ENCODE measurements around the gene SLC22A16. TPM values are rescaled to one million over a fixed set of nuclear protein-coding genes. Genes with fewer than 3 reads are reported as not detected.

Gene SLC22A16
- total and polyA plus RNA-seq, 2 of the 8 experiments (the other 6 are each of a cell fraction or from before 2014, with no cell fraction given): not detected

DNA sequence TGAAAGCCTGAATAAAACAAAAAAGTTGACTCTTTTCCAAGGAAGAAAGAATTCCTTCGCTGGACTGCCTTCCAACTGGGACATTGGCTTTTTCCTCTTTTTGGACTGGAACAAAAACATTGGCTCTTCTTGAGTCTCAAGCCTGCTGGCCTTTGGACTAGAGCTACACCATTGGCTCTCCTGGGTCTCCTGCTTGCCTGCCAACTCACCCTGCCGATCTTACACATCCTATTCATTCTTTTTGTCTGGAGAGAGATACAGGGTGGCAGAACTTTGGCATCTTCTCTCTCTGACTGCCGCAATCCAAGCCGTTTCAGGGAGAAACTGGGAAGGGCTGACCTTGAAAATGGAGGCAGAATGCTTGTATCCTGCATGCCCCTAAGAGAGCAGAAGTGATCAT is 81.2 kb downstream of the SLC22A16 start:
- ChIA-PET POLR2A (ENCODE audit: partially characterized antibody) (no interaction called here), CTCF (ENCODE audit: partially characterized antibody) (no interaction called here)
- Histone ChIP-seq H3K23me2 (ENCODE audit: low read depth, low read length) (no peaks in the 10 kb centered on the region), H2AFZ (ENCODE audit: low read length) (no peak overlapping the region), H4K5ac (ENCODE audit: insufficient read length, low read depth, low read length) (no peak overlapping the region), H3K4me3 (ENCODE audit: extremely low read depth in 1 of 4, insufficient read depth in 2 of 4, low read depth in 3 of 4, low read length in 4 of 4) (no peak overlapping the region), H2BK15ac (ENCODE audit: low read length) (no peak overlapping the region), H3K14ac (ENCODE audit: insufficient read length) (no peak overlapping the region), H4K8ac (ENCODE audit: extremely low read depth, insufficient read depth, low read length) (no peak overlapping the region), H2BK5ac (ENCODE audit: low read depth, low read length) (no peak overlapping the region), H3K9me3 (ENCODE audit: insufficient read depth in 2 of 2, low read depth in 1 of 2, low read length in 1 of 2) (no peaks in the 10 kb centered on the region), H2AK5ac (ENCODE audit: low read depth, low read length) (no peak overlapping the region), H3K27ac (ENCODE audit: low read depth, low read length) (no peak overlapping the region), H2BK120ac (replicated peaks; ENCODE audit: low read depth, low read length) (no peak overlapping the region), H3K27me3 (replicated peaks in 1 of 4; ENCODE audit: control insufficient read depth in 3 of 4, extremely low read depth in 1 of 4, insufficient read depth in 3 of 4, low read length in 3 of 4) (no peaks in the 10 kb centered on the region), H3K18ac (ENCODE audit: extremely low read depth, low read length) (no peak overlapping the region), H4K91ac (replicated peaks; ENCODE audit: insufficient read length, low read length) (no peak overlapping the region), H3K4me1 (replicated peaks in 1 of 4; ENCODE audit: control insufficient read depth in 3 of 4, insufficient read depth in 4 of 4, low read length in 3 of 4) (no peaks in the 10 kb centered on the region), H3K23ac (ENCODE audit: insufficient read length) (no peak overlapping the region), H3K4me2 (ENCODE audit: insufficient read depth in 1 of 2, low read depth in 2 of 2, low read length in 2 of 2) (no peak overlapping the region), H3K56ac (replicated peaks; ENCODE audit: insufficient read length, low read depth, low read length) (no peak overlapping the region), H3K4ac (replicated peaks; ENCODE audit: insufficient read length, low read depth, low read length) (no peak overlapping the region), H3K36me3 (ENCODE audit: control insufficient read depth in 2 of 4, insufficient read depth in 4 of 4, low read length in 3 of 4) (no peaks in the 10 kb centered on the region), H2BK12ac (ENCODE audit: low read depth, low read length) (no peak overlapping the region), H2BK20ac (ENCODE audit: low read length) (no peak overlapping the region), H3K9ac (replicated peaks in 1 of 4; ENCODE audit: extremely low read depth in 1 of 4, low read depth in 3 of 4, low read length in 3 of 4) (no peak overlapping the region), H3K79me1 (ENCODE audit: low read depth, low read length) (no peaks in the 10 kb centered on the region; the same call in 1 of the 2 replicates), H3K79me2 (ENCODE audit: control insufficient read depth in 1 of 2, insufficient read depth in 2 of 2, low read length in 2 of 2) (no peaks in the 10 kb centered on the region), H4K20me1 (replicated peaks in 1 of 2; ENCODE audit: control insufficient read depth in 1 of 2, insufficient read depth in 2 of 2, low read length in 2 of 2) (no peaks in the 10 kb centered on the region)
- 81% methylated on average over 4 of the region's 4 CpGs; no CpG with 5 or more reads in 1 of the 2 experiments for WGBS, 2 experiments (ENCODE audit: extremely low coverage in 1 of 2, insufficient coverage in 1 of 2, insufficient read length in 1 of 2, insufficient replicate concordance in 2 of 2, low coverage in 1 of 2, low lambda C conversion rate in 2 of 2, missing lambda C conversion rate in 1 of 2)
- no peak for DNase-seq (ENCODE audit: low read depth in 1 of 2, low spot score in 2 of 2)
- no peak for FAIRE-seq
- TF ChIP-seq SP2 (IDR thresholded peaks at IDR 0.05; ENCODE audit: low read length) (no peak), TAF1 (IDR thresholded peaks at IDR 0.05; ENCODE audit: low read depth, low read length) (no peak), EGR1 (IDR thresholded peaks at IDR 0.05; ENCODE audit: borderline replicate concordance, low read depth, low read length) (no peak), CBX8 (IDR thresholded peaks at IDR 0.05; ENCODE audit: borderline replicate concordance, low read depth, low read length) (no peak), NRF1 (IDR thresholded peaks at IDR 0.05; ENCODE audit: low read depth, low read length) (no peak), KDM4A (IDR thresholded peaks at IDR 0.05; ENCODE audit: low read depth, low read length, severe bottlenecking) (no peak), BACH1 (IDR thresholded peaks at IDR 0.05; ENCODE audit: low read length) (no peak), ZNF274 (IDR thresholded peaks at IDR 0.05; ENCODE audit: borderline replicate concordance, extremely low read depth, low read length) (no peak), SIRT6 (IDR thresholded peaks at IDR 0.05; ENCODE audit: low read length) (no peak), POLR2AphosphoS5 (IDR thresholded peaks at IDR 0.05; ENCODE audit: low read depth, low read length) (no peak)
- TF ChIP-seq, protein P1, sequence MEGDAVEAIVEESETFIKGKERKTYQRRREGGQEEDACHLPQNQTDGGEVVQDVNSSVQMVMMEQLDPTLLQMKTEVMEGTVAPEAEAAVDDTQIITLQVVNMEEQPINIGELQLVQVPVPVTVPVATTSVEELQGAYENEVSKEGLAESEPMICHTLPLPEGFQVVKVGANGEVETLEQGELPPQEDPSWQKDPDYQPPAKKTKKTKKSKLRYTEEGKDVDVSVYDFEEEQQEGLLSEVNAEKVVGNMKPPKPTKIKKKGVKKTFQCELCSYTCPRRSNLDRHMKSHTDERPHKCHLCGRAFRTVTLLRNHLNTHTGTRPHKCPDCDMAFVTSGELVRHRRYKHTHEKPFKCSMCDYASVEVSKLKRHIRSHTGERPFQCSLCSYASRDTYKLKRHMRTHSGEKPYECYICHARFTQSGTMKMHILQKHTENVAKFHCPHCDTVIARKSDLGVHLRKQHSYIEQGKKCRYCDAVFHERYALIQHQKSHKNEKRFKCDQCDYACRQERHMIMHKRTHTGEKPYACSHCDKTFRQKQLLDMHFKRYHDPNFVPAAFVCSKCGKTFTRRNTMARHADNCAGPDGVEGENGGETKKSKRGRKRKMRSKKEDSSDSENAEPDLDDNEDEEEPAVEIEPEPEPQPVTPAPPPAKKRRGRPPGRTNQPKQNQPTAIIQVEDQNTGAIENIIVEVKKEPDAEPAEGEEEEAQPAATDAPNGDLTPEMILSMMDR (IDR thresholded peaks at IDR 0.05; ENCODE audit: control extremely low read depth in 1 of 3, insufficient read depth in 1 of 3, low read depth in 1 of 3, low read length in 3 of 3): no peak
- TF ChIP-seq, protein P2, sequence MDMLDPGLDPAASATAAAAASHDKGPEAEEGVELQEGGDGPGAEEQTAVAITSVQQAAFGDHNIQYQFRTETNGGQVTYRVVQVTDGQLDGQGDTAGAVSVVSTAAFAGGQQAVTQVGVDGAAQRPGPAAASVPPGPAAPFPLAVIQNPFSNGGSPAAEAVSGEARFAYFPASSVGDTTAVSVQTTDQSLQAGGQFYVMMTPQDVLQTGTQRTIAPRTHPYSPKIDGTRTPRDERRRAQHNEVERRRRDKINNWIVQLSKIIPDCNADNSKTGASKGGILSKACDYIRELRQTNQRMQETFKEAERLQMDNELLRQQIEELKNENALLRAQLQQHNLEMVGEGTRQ (IDR thresholded peaks at IDR 0.05; ENCODE audit: low read length): no peak
